HEK293 (cell line): ENCODE data around the gene ABRACL.
A peak's percentile ranks its signal among the peaks of the same experiment; 100 is the strongest.

Experiments
- GFI1B ChIP-seq: fragments of 450-650 bp; formaldehyde crosslinking; IDR thresholded peaks from 2 replicates; pipeline ENCODE4 v1.5.1; 2016; ENCODE audit warnings: missing biosample characterization, missing genetic modification characterization
- MEIS1 ChIP-seq: sonication (generic); formaldehyde crosslinking; IDR thresholded peaks from 2 replicates; pipeline ENCODE4 v1.8.1; 2022; ENCODE audit warnings: missing genetic modification reagents, mild to moderate bottlenecking, borderline replicate concordance
- SP7 ChIP-seq: fragments of 450-650 bp; formaldehyde crosslinking; IDR thresholded peaks from 2 replicates; pipeline ENCODE4 v1.5.1; 2016; ENCODE audit warnings: missing biosample characterization, missing genetic modification characterization
- WT1 ChIP-seq: fragments of 450-650 bp; formaldehyde crosslinking; IDR thresholded peaks from 2 replicates; pipeline ENCODE4 v1.5.1; 2016; ENCODE audit warnings: missing biosample characterization, missing genetic modification characterization
- ZBTB8A ChIP-seq: fragments of 450-650 bp; formaldehyde crosslinking; IDR thresholded peaks from 2 replicates; pipeline ENCODE4 v1.5.1; 2016; ENCODE audit warnings: missing biosample characterization, missing genetic modification characterization
- ZNF10 ChIP-seq: fragments of 450-650 bp; formaldehyde crosslinking; IDR thresholded peaks from 2 replicates; pipeline ENCODE4 v1.5.1; 2017; ENCODE audit warnings: missing biosample characterization, missing genetic modification characterization
- ZNF302 ChIP-seq: fragments of 450-650 bp; formaldehyde crosslinking; IDR thresholded peaks from 2 replicates; pipeline ENCODE4 v1.5.1; 2016; ENCODE audit warnings: missing biosample characterization, missing genetic modification characterization, low read depth
- ZNF324 ChIP-seq: fragments of 450-650 bp; formaldehyde crosslinking; IDR thresholded peaks from 2 replicates; pipeline ENCODE4 v1.5.1; 2016; ENCODE audit warnings: missing biosample characterization, missing genetic modification characterization
- ZNF335 ChIP-seq: fragments of 450-650 bp; formaldehyde crosslinking; conservative IDR thresholded peaks from 2 replicates; pipeline ENCODE4 v1.5.1; 2016; ENCODE audit warnings: missing biosample characterization, missing genetic modification characterization
- ZNF501 ChIP-seq: fragments of 450-650 bp; formaldehyde crosslinking; IDR thresholded peaks from 2 replicates; pipeline ENCODE4 v1.5.1; 2016; ENCODE audit warnings: missing biosample characterization, missing genetic modification characterization
- ZNF530 ChIP-seq: fragments of 450-650 bp; formaldehyde crosslinking; IDR thresholded peaks from 2 replicates; pipeline ENCODE4 v1.5.1; 2016; ENCODE audit warnings: low read depth, missing biosample characterization, missing genetic modification characterization
- ZNF585B ChIP-seq: fragments of 450-650 bp; formaldehyde crosslinking; IDR thresholded peaks from 2 replicates; pipeline ENCODE4 v1.5.1; 2016; ENCODE audit warnings: missing biosample characterization, missing genetic modification characterization
- ZNF596 ChIP-seq: fragments of 450-650 bp; IDR thresholded peaks from 2 replicates; pipeline ENCODE4 v1.5.0; 2018; ENCODE audit warnings: missing biosample characterization, mild to moderate bottlenecking, missing genetic modification characterization, moderate library complexity
- ZNF629 ChIP-seq: fragments of 450-650 bp; formaldehyde crosslinking; IDR thresholded peaks from 2 replicates; pipeline ENCODE4 v1.5.1; 2017; ENCODE audit warnings: missing biosample characterization, missing genetic modification characterization
- ZNF654 ChIP-seq: fragments of 450-650 bp; formaldehyde crosslinking; IDR thresholded peaks from 2 replicates; pipeline ENCODE4 v1.5.1; 2016; ENCODE audit warnings: low read depth, missing biosample characterization, missing genetic modification characterization
- ZNF658 ChIP-seq: fragments of 450-650 bp; formaldehyde crosslinking; IDR thresholded peaks from 2 replicates; pipeline ENCODE4; 2016; ENCODE audit warnings: missing biosample characterization, missing genetic modification characterization
- TF ChIP-seq, protein P1 (sequence below): fragments of 450-650 bp; formaldehyde crosslinking; IDR thresholded peaks from 2 replicates; pipeline ENCODE4 v1.5.1; 2016; ENCODE audit warnings: missing biosample characterization, missing genetic modification characterization
- TF ChIP-seq, protein P2 (sequence below): fragments of 450-650 bp; formaldehyde crosslinking; IDR thresholded peaks from 2 replicates; pipeline ENCODE4 v1.5.1; 2016; ENCODE audit warnings: missing biosample characterization, missing genetic modification characterization
- TF ChIP-seq, protein P3 (sequence below): fragments of 450-650 bp; formaldehyde crosslinking; IDR thresholded peaks from 2 replicates; pipeline ENCODE4 v1.5.1; 2016; ENCODE audit warnings: missing biosample characterization, missing genetic modification characterization
- TF ChIP-seq, protein P4 (sequence below): fragments of 450-650 bp; formaldehyde crosslinking; IDR thresholded peaks from 2 replicates; pipeline ENCODE4 v1.5.1; 2016; ENCODE audit warnings: missing biosample characterization, missing genetic modification characterization
- TF ChIP-seq, protein P5 (sequence below): fragments of 450-650 bp; formaldehyde crosslinking; IDR thresholded peaks from 2 replicates; pipeline ENCODE4 v1.5.1; 2016; ENCODE audit warnings: missing biosample characterization, missing genetic modification characterization
- TF ChIP-seq, protein P6 (sequence below): fragments of 450-650 bp; formaldehyde crosslinking; IDR thresholded peaks from 2 replicates; pipeline ENCODE4 v1.5.1; 2016; ENCODE audit warnings: missing biosample characterization, missing genetic modification characterization, low read depth
- TF ChIP-seq, protein P7 (sequence below): fragments of 450-650 bp; formaldehyde crosslinking; IDR thresholded peaks from 2 replicates; pipeline ENCODE4 v1.5.1; 2017; ENCODE audit warnings: missing biosample characterization, missing genetic modification characterization

ABRACL gene

DNA sequence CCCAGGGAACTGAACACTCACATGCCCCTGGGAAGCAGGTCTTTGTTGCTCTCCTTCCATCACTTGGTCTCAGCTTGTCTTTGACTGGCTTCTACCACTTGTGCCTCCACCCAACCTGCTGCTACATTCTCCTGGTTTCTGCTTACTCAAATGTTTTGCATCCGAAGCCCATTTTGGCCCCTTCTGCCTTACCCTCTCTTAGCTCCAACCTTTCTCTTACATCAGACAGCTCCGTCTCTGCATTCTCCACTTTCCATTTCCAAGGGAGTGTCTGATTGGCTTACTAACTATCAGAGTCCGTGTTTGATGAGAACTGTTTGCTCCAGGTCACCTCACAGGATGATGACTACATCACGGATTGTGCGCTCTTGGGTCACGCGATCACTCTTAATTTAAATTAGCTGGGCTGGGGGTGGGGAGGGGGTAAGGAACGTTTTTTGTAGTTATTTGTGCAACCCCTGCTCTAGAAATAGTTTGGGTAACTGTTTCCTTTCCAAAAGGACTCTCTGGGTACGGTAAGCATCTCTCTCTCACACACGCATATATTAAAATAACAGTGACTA lies 844 bp upstream of the ABRACL start (continued):
- TF ChIP-seq MEIS1 (CRISPR knock-in tag), result no peak
- TF ChIP-seq GFI1B, result no peak
- TF ChIP-seq ZNF658, result no peak
- TF ChIP-seq, protein P1, sequence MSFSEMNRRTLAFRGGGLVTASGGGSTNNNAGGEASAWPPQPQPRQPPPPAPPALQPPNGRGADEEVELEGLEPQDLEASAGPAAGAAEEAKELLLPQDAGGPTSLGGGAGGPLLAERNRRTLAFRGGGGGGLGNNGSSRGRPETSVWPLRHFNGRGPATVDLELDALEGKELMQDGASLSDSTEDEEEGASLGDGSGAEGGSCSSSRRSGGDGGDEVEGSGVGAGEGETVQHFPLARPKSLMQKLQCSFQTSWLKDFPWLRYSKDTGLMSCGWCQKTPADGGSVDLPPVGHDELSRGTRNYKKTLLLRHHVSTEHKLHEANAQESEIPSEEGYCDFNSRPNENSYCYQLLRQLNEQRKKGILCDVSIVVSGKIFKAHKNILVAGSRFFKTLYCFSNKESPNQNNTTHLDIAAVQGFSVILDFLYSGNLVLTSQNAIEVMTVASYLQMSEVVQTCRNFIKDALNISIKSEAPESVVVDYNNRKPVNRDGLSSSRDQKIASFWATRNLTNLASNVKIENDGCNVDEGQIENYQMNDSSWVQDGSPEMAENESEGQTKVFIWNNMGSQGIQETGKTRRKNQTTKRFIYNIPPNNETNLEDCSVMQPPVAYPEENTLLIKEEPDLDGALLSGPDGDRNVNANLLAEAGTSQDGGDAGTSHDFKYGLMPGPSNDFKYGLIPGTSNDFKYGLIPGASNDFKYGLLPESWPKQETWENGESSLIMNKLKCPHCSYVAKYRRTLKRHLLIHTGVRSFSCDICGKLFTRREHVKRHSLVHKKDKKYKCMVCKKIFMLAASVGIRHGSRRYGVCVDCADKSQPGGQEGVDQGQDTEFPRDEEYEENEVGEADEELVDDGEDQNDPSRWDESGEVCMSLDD, result 0 out of 2 replicates have a peak, but pooled peaks have one; percentile 15
- 0 out of 2 replicates have a peak, but pooled peaks have one; percentile 28 for TF ChIP-seq ZNF501 (tag by site-specific recombination)
- TF ChIP-seq, protein P2, sequence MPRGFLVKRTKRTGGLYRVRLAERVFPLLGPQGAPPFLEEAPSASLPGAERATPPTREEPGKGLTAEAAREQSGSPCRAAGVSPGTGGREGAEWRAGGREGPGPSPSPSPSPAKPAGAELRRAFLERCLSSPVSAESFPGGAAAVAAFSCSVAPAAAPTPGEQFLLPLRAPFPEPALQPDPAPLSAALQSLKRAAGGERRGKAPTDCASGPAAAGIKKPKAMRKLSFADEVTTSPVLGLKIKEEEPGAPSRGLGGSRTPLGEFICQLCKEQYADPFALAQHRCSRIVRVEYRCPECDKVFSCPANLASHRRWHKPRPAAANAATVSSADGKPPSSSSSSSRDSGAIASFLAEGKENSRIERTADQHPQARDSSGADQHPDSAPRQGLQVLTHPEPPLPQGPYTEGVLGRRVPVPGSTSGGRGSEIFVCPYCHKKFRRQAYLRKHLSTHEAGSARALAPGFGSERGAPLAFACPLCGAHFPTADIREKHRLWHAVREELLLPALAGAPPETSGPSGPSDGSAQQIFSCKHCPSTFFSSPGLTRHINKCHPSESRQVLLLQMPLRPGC (tag by site-specific recombination), result peak; percentile 63; the same call in 1 of the 2 replicates
- TF ChIP-seq ZNF654 (tag by site-specific recombination), result no peak
- TF ChIP-seq, protein P3, sequence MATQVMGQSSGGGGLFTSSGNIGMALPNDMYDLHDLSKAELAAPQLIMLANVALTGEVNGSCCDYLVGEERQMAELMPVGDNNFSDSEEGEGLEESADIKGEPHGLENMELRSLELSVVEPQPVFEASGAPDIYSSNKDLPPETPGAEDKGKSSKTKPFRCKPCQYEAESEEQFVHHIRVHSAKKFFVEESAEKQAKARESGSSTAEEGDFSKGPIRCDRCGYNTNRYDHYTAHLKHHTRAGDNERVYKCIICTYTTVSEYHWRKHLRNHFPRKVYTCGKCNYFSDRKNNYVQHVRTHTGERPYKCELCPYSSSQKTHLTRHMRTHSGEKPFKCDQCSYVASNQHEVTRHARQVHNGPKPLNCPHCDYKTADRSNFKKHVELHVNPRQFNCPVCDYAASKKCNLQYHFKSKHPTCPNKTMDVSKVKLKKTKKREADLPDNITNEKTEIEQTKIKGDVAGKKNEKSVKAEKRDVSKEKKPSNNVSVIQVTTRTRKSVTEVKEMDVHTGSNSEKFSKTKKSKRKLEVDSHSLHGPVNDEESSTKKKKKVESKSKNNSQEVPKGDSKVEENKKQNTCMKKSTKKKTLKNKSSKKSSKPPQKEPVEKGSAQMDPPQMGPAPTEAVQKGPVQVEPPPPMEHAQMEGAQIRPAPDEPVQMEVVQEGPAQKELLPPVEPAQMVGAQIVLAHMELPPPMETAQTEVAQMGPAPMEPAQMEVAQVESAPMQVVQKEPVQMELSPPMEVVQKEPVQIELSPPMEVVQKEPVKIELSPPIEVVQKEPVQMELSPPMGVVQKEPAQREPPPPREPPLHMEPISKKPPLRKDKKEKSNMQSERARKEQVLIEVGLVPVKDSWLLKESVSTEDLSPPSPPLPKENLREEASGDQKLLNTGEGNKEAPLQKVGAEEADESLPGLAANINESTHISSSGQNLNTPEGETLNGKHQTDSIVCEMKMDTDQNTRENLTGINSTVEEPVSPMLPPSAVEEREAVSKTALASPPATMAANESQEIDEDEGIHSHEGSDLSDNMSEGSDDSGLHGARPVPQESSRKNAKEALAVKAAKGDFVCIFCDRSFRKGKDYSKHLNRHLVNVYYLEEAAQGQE (tag by site-specific recombination), result 0 out of 2 replicates have a peak, but pooled peaks have one; percentile 3
- TF ChIP-seq ZBTB8A (tag by site-specific recombination), result peak; percentile 50
- TF ChIP-seq ZNF302 (tag by site-specific recombination), result no peak
- no peak for TF ChIP-seq ZNF10 (tag by site-specific recombination)
- peak; percentile 92 for TF ChIP-seq ZNF629 (tag by site-specific recombination)
- TF ChIP-seq, protein P4, sequence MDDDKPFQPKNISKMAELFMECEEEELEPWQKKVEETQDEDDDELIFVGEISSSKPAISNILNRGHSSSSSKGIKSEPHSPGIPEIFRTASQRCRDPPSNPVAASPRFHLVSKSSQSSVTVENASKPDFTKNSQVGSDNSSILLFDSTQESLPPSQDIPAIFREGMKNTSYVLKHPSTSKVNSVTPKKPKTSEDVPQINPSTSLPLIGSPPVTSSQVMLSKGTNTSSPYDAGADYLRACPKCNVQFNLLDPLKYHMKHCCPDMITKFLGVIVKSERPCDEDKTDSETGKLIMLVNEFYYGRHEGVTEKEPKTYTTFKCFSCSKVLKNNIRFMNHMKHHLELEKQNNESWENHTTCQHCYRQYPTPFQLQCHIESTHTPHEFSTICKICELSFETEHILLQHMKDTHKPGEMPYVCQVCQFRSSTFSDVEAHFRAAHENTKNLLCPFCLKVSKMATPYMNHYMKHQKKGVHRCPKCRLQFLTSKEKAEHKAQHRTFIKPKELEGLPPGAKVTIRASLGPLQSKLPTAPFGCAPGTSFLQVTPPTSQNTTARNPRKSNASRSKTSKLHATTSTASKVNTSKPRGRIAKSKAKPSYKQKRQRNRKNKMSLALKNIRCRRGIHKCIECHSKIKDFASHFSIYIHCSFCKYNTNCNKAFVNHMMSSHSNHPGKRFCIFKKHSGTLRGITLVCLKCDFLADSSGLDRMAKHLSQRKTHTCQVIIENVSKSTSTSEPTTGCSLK (tag by site-specific recombination), result no peak
- 0 out of 2 replicates have a peak, but pooled peaks have one; percentile 19 for TF ChIP-seq ZNF335 (tag by site-specific recombination)
- peak; percentile 38; the same call in 1 of the 2 replicates for TF ChIP-seq ZNF324 (tag by site-specific recombination)
- TF ChIP-seq, protein P5, sequence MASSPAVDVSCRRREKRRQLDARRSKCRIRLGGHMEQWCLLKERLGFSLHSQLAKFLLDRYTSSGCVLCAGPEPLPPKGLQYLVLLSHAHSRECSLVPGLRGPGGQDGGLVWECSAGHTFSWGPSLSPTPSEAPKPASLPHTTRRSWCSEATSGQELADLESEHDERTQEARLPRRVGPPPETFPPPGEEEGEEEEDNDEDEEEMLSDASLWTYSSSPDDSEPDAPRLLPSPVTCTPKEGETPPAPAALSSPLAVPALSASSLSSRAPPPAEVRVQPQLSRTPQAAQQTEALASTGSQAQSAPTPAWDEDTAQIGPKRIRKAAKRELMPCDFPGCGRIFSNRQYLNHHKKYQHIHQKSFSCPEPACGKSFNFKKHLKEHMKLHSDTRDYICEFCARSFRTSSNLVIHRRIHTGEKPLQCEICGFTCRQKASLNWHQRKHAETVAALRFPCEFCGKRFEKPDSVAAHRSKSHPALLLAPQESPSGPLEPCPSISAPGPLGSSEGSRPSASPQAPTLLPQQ (tag by site-specific recombination), result peak; percentile 67; the same call in 1 of the 2 replicates
- TF ChIP-seq SP7, result peak; percentile 72
- TF ChIP-seq, protein P6, sequence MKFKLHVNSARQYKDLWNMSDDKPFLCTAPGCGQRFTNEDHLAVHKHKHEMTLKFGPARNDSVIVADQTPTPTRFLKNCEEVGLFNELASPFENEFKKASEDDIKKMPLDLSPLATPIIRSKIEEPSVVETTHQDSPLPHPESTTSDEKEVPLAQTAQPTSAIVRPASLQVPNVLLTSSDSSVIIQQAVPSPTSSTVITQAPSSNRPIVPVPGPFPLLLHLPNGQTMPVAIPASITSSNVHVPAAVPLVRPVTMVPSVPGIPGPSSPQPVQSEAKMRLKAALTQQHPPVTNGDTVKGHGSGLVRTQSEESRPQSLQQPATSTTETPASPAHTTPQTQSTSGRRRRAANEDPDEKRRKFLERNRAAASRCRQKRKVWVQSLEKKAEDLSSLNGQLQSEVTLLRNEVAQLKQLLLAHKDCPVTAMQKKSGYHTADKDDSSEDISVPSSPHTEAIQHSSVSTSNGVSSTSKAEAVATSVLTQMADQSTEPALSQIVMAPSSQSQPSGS, result peak; percentile 78; the same call in 1 of the 2 replicates
- TF ChIP-seq, protein P7, sequence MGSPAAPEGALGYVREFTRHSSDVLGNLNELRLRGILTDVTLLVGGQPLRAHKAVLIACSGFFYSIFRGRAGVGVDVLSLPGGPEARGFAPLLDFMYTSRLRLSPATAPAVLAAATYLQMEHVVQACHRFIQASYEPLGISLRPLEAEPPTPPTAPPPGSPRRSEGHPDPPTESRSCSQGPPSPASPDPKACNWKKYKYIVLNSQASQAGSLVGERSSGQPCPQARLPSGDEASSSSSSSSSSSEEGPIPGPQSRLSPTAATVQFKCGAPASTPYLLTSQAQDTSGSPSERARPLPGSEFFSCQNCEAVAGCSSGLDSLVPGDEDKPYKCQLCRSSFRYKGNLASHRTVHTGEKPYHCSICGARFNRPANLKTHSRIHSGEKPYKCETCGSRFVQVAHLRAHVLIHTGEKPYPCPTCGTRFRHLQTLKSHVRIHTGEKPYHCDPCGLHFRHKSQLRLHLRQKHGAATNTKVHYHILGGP, result no peak
- TF ChIP-seq ZNF596 (tag by site-specific recombination), result no peak
- no peak for TF ChIP-seq ZNF530 (tag by site-specific recombination)
- TF ChIP-seq ZNF585B (tag by site-specific recombination), result peak; percentile 32; the same call in 1 of the 2 replicates
- peak; percentile 26 for TF ChIP-seq WT1 (tag by site-specific recombination)
